ENCODE data around the gene ZDHHC11.
"Not testable (repeated sequence)": the region's sequence is repeated elsewhere in the genome, so short reads cannot be mapped to it uniquely, and the experiment has no call there.

- TF ChIP-seq, protein P1, sequence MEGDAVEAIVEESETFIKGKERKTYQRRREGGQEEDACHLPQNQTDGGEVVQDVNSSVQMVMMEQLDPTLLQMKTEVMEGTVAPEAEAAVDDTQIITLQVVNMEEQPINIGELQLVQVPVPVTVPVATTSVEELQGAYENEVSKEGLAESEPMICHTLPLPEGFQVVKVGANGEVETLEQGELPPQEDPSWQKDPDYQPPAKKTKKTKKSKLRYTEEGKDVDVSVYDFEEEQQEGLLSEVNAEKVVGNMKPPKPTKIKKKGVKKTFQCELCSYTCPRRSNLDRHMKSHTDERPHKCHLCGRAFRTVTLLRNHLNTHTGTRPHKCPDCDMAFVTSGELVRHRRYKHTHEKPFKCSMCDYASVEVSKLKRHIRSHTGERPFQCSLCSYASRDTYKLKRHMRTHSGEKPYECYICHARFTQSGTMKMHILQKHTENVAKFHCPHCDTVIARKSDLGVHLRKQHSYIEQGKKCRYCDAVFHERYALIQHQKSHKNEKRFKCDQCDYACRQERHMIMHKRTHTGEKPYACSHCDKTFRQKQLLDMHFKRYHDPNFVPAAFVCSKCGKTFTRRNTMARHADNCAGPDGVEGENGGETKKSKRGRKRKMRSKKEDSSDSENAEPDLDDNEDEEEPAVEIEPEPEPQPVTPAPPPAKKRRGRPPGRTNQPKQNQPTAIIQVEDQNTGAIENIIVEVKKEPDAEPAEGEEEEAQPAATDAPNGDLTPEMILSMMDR (IDR thresholded peaks at IDR 0.05): not testable (repeated sequence)
- TF ChIP-seq POLR2A (IDR thresholded peaks at IDR 0.05): not testable (repeated sequence)
These were observed 39.4 kb downstream of the ZDHHC11 start for GRCh38 chr5:811384-811783.
